Memory B cell (primary cell): ENCODE results near the gene AKAP8L.
"Not testable (repeated sequence)": the region's sequence is repeated elsewhere in the genome, so short reads cannot be mapped to it uniquely, and the experiment has no call there.

Source experiments
- ATAC-seq: fragments of 150-1000 bp; cut with Tn5 transposase; 2 replicates; pipeline ENCODE4 v1.10.0; 2021; ENCODE audit warnings: low read depth, mild to moderate bottlenecking, moderate library complexity
- DNase-seq, 2 donors: peaks; one replicate each; pipeline ENCODE4 v3.0.0; 2022; ENCODE audit warnings: low spot score in 2 of 2
- H3K27ac Mint-ChIP-seq: one replicate; pipeline ENCODE4 v1.8.0; 2022; ENCODE audit warnings: mild to moderate bottlenecking, moderate library complexity, mixed read lengths
- H3K27me3 Mint-ChIP-seq: one replicate; pipeline ENCODE4 v1.8.0; 2022; ENCODE audit warnings: mixed read lengths
- H3K36me3 Mint-ChIP-seq: one replicate; pipeline ENCODE4 v1.8.0; 2022; ENCODE audit warnings: mild to moderate bottlenecking, mixed read lengths
- H3K4me1 Mint-ChIP-seq: one replicate; pipeline ENCODE4 v1.8.0; 2022; ENCODE audit warnings: mixed read lengths
- H3K4me3 Mint-ChIP-seq: one replicate; pipeline ENCODE4 v1.8.0; 2022; ENCODE audit warnings: mild to moderate bottlenecking, moderate library complexity, mixed read lengths
- H3K9me3 Mint-ChIP-seq: one replicate; pipeline ENCODE4 v1.8.0; 2022; ENCODE audit warnings: mixed read lengths

AKAP8L gene

GRCh38 chr19:15367439-15367838 is 51.3 kb downstream of the AKAP8L start:
- Mint-ChIP-seq H3K4me1 (peaks cover 2% of the 10 kb centered on the region), H3K27me3 (no peaks in the 10 kb centered on the region), H3K27ac (no peak overlapping the region), H3K4me3 (no peak overlapping the region), H3K36me3 (peaks cover 22% of the 10 kb centered on the region), H3K9me3 (no peaks in the 10 kb centered on the region)
- ATAC-seq = no peak
- DNase-seq = no peak

GRCh38 chr19:15365264-15365663 is 53.5 kb downstream of the AKAP8L start:
- DNase-seq (no peak), ATAC-seq (peak; percentile 37)
- peaks cover 23% of the 10 kb centered on the region for H3K36me3 Mint-ChIP-seq
- peaks cover 2% of the 10 kb centered on the region for H3K4me1 Mint-ChIP-seq
- H3K4me3 Mint-ChIP-seq = no peak overlapping the region
- no peaks in the 10 kb centered on the region for H3K9me3 Mint-ChIP-seq
- no peak overlapping the region for H3K27ac Mint-ChIP-seq
- H3K27me3 Mint-ChIP-seq = no peaks in the 10 kb centered on the region

- not testable (repeated sequence) for H3K27me3 Mint-ChIP-seq
Measured at GRCh38 chr19:15363791-15364190, 55.0 kb downstream of the AKAP8L start.

GRCh38 chr19:15363048-15363447 is 55.7 kb downstream of the AKAP8L start:
- peaks cover 25% of the 10 kb centered on the region for H3K36me3 Mint-ChIP-seq
- not testable (repeated sequence) for DNase-seq, H3K9me3 Mint-ChIP-seq, H3K4me1 Mint-ChIP-seq, H3K27ac Mint-ChIP-seq, H3K27me3 Mint-ChIP-seq, ATAC-seq, H3K4me3 Mint-ChIP-seq

More at GRCh38 chr19:15363791-15364190, 55.0 kb downstream of the AKAP8L start:
- H3K27ac Mint-ChIP-seq = peak overlapping the region; percentile 38
- not testable (repeated sequence) for H3K4me1 Mint-ChIP-seq, ATAC-seq, H3K9me3 Mint-ChIP-seq, H3K4me3 Mint-ChIP-seq, DNase-seq
- peaks cover 23% of the 10 kb centered on the region for H3K36me3 Mint-ChIP-seq

DNA sequence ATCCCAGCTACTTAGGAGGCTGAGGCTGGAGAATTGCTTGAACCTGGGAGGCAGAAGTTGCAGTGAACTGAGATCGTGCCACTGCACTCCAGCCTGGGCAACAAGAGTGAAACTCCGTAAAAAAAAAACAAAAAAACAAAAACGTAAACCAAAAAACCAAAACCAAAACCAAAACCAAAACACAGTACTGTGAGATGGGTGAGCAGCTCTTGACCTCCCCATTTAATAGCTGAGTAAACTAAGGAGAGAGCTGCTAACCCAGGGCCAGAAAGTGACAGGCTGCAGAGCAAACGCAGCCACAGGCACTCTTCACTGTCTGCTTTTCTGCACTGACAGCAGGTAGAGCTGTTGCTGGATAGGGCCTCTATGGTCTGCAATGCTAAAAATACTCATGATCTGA is 58.8 kb downstream of the AKAP8L start:
- H3K9me3 Mint-ChIP-seq, H3K4me3 Mint-ChIP-seq, H3K4me1 Mint-ChIP-seq, H3K27me3 Mint-ChIP-seq, DNase-seq, H3K27ac Mint-ChIP-seq: not testable (repeated sequence)
- peaks cover 30% of the 10 kb centered on the region for H3K36me3 Mint-ChIP-seq
- ATAC-seq = peak; percentile 66

- peak overlapping the region; percentile 69 for H3K27ac Mint-ChIP-seq
- H3K36me3 Mint-ChIP-seq = peaks cover 39% of the 10 kb centered on the region
- H3K27me3 Mint-ChIP-seq = no peaks in the 10 kb centered on the region
Measured at GRCh38 chr19:15358918-15359317, 59.9 kb downstream of the AKAP8L start.

DNA sequence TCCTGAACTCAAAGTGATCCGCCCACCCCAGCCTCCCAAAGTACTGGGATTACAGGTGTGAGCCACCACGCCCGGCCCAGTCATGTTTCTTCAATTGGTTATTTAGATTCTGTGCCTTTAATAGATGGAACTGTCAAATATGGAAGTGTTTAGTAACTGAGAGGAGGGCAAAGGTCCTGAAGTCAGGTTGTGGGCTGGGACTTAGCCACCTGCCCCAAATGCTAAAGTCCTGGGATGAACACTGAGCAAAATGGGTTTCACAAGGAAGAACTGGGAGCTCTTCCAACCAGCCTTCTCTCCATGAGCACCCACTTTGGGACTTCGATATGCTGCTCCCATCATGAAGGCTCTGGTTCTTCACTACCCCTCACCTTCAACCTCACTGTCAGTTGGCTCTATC is 60.9 kb downstream of the AKAP8L start:
- Mint-ChIP-seq H3K9me3 (no peaks in the 10 kb centered on the region), H3K27me3 (no peaks in the 10 kb centered on the region), H3K4me3 (no peak overlapping the region), H3K36me3 (peaks cover 37% of the 10 kb centered on the region), H3K27ac (no peak overlapping the region), H3K4me1 (no peaks in the 10 kb centered on the region)
- DNase-seq (no peak), ATAC-seq (no peak)

More at GRCh38 chr19:15358918-15359317, 59.9 kb downstream of the AKAP8L start:
- no peaks in the 10 kb centered on the region for H3K9me3 Mint-ChIP-seq
- peaks cover 2% of the 10 kb centered on the region for H3K4me1 Mint-ChIP-seq
- no peak overlapping the region for H3K4me3 Mint-ChIP-seq
- ATAC-seq = no peak
- no peak for DNase-seq

DNA sequence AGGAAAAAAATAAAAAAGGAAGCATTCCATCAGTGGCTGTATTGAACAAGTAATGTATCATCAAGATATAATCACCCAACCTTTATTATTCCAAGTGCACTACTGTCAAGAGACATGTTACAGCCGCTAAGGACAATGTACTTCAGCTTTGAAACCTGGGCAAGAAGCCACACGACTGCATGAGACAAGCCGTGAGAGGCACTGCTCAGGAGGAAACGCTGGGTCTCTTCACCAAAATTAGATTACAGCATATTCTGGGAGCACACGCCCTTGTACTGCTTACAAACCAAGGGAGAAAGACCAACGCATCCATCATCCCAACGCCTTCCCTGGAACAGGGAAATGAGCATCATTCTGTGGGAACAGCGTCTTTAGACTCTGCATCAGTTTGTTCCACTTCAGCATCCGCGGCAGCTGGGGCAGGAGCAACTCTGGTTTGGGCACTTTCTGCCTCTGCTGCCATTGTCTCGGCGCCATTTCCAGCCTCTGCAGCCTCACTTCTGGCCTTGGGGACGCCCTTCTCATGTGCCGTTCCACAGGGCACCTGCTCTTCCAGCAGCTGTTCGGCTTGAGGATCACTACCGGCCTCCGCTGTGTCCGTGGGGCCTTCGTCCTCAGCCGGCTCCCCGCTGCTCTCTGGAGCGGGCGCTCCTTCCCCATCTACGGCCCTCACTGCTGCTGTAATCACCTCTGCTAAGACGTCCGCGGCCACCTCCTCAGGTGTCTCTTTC is 64.1 kb downstream of the AKAP8L start:
- H3K36me3 Mint-ChIP-seq = peaks cover 32% of the 10 kb centered on the region
- ATAC-seq = no peak

GRCh38 chr19:15353908-15354307 is 64.9 kb downstream of the AKAP8L start:
- Mint-ChIP-seq H3K9me3 (no peaks in the 10 kb centered on the region), H3K27ac (no peak overlapping the region), H3K27me3 (no peaks in the 10 kb centered on the region), H3K36me3 (peaks cover 29% of the 10 kb centered on the region), H3K4me3 (no peak overlapping the region), H3K4me1 (peaks cover 2% of the 10 kb centered on the region)
- DNase-seq (no peak), ATAC-seq (no peak)

More for the DNA sequence above, 64.1 kb downstream of the AKAP8L start:
- H3K4me1 Mint-ChIP-seq = no peaks in the 10 kb centered on the region
- H3K27me3 Mint-ChIP-seq = no peaks in the 10 kb centered on the region
- DNase-seq = no peak
- no peak overlapping the region for H3K27ac Mint-ChIP-seq
- H3K4me3 Mint-ChIP-seq = no peak overlapping the region
- no peaks in the 10 kb centered on the region for H3K9me3 Mint-ChIP-seq

GRCh38 chr19:15352535-15352934 is 66.3 kb downstream of the AKAP8L start:
- not testable (repeated sequence) for DNase-seq, ATAC-seq, H3K4me1 Mint-ChIP-seq, H3K27me3 Mint-ChIP-seq, H3K27ac Mint-ChIP-seq, H3K4me3 Mint-ChIP-seq, H3K9me3 Mint-ChIP-seq
- H3K36me3 Mint-ChIP-seq = peaks cover 19% of the 10 kb centered on the region

DNA sequence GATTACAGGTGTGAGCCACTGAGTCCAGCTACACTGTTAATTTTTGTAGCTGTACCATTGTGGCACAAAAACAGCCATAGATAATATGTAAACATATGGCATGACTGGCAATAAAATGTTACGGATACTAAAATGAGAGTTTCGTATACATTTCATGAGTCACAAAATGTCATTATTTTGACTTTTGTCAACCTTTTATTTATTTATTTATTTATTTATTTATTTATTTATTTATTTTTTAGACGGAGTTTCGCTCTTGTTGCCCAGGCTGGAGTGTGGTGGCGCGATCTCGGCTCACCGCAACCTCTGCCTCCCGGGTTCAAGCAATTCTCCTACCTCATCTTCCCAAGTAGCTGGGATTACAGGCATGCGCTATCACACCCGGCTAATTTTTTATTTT is 77.5 kb downstream of the AKAP8L start:
- not testable (repeated sequence) for H3K4me3 Mint-ChIP-seq, H3K4me1 Mint-ChIP-seq
- peaks cover 16% of the 10 kb centered on the region for H3K36me3 Mint-ChIP-seq

DNA sequence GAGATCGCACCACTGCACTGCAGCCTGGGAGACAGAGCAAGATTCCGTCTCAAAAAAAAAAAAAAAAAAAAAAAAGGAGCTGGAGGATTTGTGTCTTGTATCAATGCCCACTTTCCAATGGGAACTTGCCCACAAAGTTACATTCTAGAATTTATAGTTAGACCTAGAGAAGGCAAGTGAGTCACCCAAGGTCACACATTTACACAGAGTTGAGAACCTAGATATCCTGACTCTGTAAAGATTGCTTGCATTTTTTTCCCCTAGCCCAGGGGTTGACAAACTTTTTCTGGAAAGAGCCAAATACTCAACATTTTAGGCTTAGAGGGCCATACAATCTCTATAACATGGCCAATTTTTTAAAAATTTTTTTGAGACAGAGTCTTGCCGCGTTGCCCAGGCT is 78.7 kb downstream of the AKAP8L start:
- no peaks in the 10 kb centered on the region for H3K27me3 Mint-ChIP-seq
- H3K4me1 Mint-ChIP-seq = no peaks in the 10 kb centered on the region
- H3K9me3 Mint-ChIP-seq = no peaks in the 10 kb centered on the region
- no peak for ATAC-seq
- H3K4me3 Mint-ChIP-seq = no peak overlapping the region
- no peak overlapping the region for H3K27ac Mint-ChIP-seq
- H3K36me3 Mint-ChIP-seq = peaks cover 11% of the 10 kb centered on the region
- no peak for DNase-seq

More for the DNA sequence above, 77.5 kb downstream of the AKAP8L start:
- H3K9me3 Mint-ChIP-seq, DNase-seq, ATAC-seq, H3K27ac Mint-ChIP-seq, H3K27me3 Mint-ChIP-seq: not testable (repeated sequence)

DNA sequence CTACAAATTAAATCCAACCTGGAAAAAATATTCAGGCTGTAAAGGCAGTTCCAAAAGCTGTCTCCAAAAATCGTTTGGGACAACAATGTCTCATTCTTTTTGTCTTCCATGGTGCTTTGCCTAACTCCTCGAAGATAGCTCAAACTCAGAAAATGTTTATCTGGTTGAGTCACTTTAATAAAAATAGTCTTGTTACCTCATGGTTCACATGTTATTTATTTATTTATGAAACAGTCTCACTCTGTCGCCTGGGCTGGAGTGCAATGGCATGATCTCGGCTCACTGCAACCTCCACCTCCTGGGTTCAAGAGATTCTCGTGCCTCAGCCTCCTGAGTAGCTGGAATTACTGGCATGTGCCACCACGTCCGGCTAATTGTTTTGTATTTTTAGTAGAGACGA is 81.6 kb downstream of the AKAP8L start:
- no peaks in the 10 kb centered on the region for H3K27me3 Mint-ChIP-seq
- no peak for ATAC-seq
- peaks cover 8% of the 10 kb centered on the region for H3K4me1 Mint-ChIP-seq
- no peak for DNase-seq
- H3K4me3 Mint-ChIP-seq = no peak overlapping the region
- H3K27ac Mint-ChIP-seq = no peak overlapping the region
- no peaks in the 10 kb centered on the region for H3K9me3 Mint-ChIP-seq
- peaks cover 4% of the 10 kb centered on the region for H3K36me3 Mint-ChIP-seq

DNA sequence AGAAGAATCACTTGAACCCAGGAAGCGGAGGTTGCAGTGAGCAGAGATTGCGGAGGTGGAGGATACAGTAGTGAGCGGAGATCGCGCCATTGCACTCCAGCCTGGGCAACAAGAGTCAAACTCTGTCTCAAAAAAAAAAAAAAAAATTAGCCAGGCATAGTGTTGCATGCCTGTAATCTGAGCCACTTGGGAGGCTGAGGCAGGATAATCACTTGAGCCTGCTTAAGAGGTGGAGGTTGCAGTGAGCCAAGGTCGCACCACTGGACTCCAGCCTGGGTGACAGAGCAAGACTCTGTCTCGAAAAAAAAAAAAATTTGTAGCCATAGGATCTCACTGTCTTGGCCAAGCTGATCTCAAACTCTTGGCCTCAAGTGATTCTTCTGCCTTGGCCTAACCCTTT is 82.8 kb downstream of the AKAP8L start:
- not testable (repeated sequence) for ATAC-seq, H3K4me1 Mint-ChIP-seq, H3K4me3 Mint-ChIP-seq, H3K27ac Mint-ChIP-seq, H3K27me3 Mint-ChIP-seq, H3K9me3 Mint-ChIP-seq, DNase-seq, H3K36me3 Mint-ChIP-seq
